Activated CD8-positive, alpha-beta T cell treated with anti-CD3 and anti-CD28 coated beads for 36 hours (primary cell): Measurements from ENCODE around the gene FAM219A. TPM values are rescaled to one million over a fixed set of nuclear protein-coding genes. Genes with fewer than 3 reads are reported as not detected.
A peak's percentile ranks its signal among the peaks of the same experiment; 100 is the strongest.

Experiments
- ATAC-seq: fragments of 200-7000 bp; cut with Tn5 transposase; one replicate; pipeline ENCODE4 v1.10.0; 2021; ENCODE audit warnings: mild to moderate bottlenecking, moderate library complexity
- CTCF ChIA-PET: fragments of 350-600 bp; sonication (Branson Sonifier 250); formaldehyde crosslinking; loops from one replicate; lab custom pipeline; 2021; ENCODE audit warnings: antibody characterized with exemption; lab: Charles Lee
- POLR2A ChIA-PET: fragments of 350-600 bp; sonication (Branson Sonifier 250); formaldehyde crosslinking; loops from one replicate; lab custom pipeline; 2021; ENCODE audit warnings: antibody characterized with exemption; lab: Charles Lee
- DNase-seq: peaks from one replicate; pipeline ENCODE4 v3.0.0-alpha.2; 2020
- H3K27ac Mint-ChIP-seq: one replicate; pipeline ENCODE4 v1.8.0; 2021; ENCODE audit warnings: mild to moderate bottlenecking, mixed read lengths
- H3K27me3 Mint-ChIP-seq: one replicate; pipeline ENCODE4 v1.8.0; 2021; ENCODE audit warnings: mixed read lengths
- H3K36me3 Mint-ChIP-seq: one replicate; pipeline ENCODE4 v1.8.0; 2021; ENCODE audit warnings: low read depth, mixed read lengths
- H3K4me1 Mint-ChIP-seq: one replicate; pipeline ENCODE4 v1.8.0; 2021; ENCODE audit warnings: low read depth, mixed read lengths
- H3K4me3 Mint-ChIP-seq: one replicate; pipeline ENCODE4 v1.8.0; 2021; ENCODE audit warnings: mild to moderate bottlenecking, moderate library complexity, mixed read lengths
- H3K9me3 Mint-ChIP-seq: one replicate; pipeline ENCODE4 v1.8.0; 2021; ENCODE audit warnings: mixed read lengths
- CTCF ChIP-seq: fragments of 200-600 bp; IDR thresholded peaks from one replicate; pipeline ENCODE4 v1.8.0; 2022; ENCODE audit warnings: antibody characterized with exemption, mild to moderate bottlenecking
- intact Hi-C: fragments of 100-400 bp; cut with micrococcal nuclease; formaldehyde crosslinking; loops from one replicate; pipeline ENCODE4 v1.10.0; 2022
- total RNA-seq, 2 experiments: library from RNA; stranded (reverse); gene quantifications; one replicate each; pipeline ENCODE4 v1.2.3, GENCODE V29; 2021

FAM219A gene
- total RNA-seq, 2 experiments from 2014 or later = 8.2 to 9.2 TPM

- ChIA-PET CTCF (interaction anchor here (0.6 to 4.2 kb wide), 75 partner anchors 9 to 1258 kb away, joined by 3 to 90 read pairs (median 4); partner anchors contain the start of genes CCL21, CNTFR, DNAI1 and ENHO), POLR2A (interaction anchor here (0.7 kb wide), 1 partner anchor 76 kb away, joined by 3 read pairs; no protein-coding TSS in a partner anchor)
- Mint-ChIP-seq H3K27ac (no peak overlapping the region), H3K27me3 (no peaks in the 10 kb centered on the region), H3K4me1 (no peaks in the 10 kb centered on the region), H3K4me3 (no peak overlapping the region), H3K9me3 (no peaks in the 10 kb centered on the region), H3K36me3 (no peaks in the 10 kb centered on the region)
- peak; percentile 100 for TF ChIP-seq CTCF
- intact Hi-C loops = no loop called here
- ATAC-seq (peak; percentile 45), DNase-seq (peak; percentile 69)
Measured at GRCh38 chr9:34403554-34404380, 54.6 kb downstream of the FAM219A start.

- Mint-ChIP-seq H3K4me3 (no peak overlapping the region), H3K9me3 (no peaks in the 10 kb centered on the region), H3K4me1 (no peaks in the 10 kb centered on the region), H3K27ac (no peak overlapping the region), H3K36me3 (no peaks in the 10 kb centered on the region), H3K27me3 (no peaks in the 10 kb centered on the region)
- DNase-seq (no peak), ATAC-seq (no peak)
- intact Hi-C loops = no loop called here
- ChIA-PET CTCF (interaction anchor here (2.0 kb wide), 1 partner anchor 203 kb away, joined by 7 read pairs; no protein-coding TSS in a partner anchor), POLR2A (no interaction called here)
- TF ChIP-seq CTCF = no peak
Measured at GRCh38 chr9:34400686-34401602, 57.4 kb downstream of the FAM219A start.

- ATAC-seq (no peak), DNase-seq (no peak)
- intact Hi-C loops = no loop called here
- TF ChIP-seq CTCF = no peak
- ChIA-PET CTCF (interaction anchor here (2.0 kb wide), 1 partner anchor 204 kb away, joined by 7 read pairs; no protein-coding TSS in a partner anchor), POLR2A (no interaction called here)
- Mint-ChIP-seq H3K27ac (no peak overlapping the region), H3K4me1 (no peaks in the 10 kb centered on the region), H3K27me3 (no peaks in the 10 kb centered on the region), H3K36me3 (no peaks in the 10 kb centered on the region), H3K9me3 (no peaks in the 10 kb centered on the region), H3K4me3 (no peak overlapping the region)
Measured at GRCh38 chr9:34400275-34400674, 58.1 kb downstream of the FAM219A start.

GRCh38 chr9:34399729-34400128 is 58.6 kb downstream of the FAM219A start:
- ChIA-PET POLR2A (no interaction called here), CTCF (interaction anchor here (2.0 kb wide), 1 partner anchor 204 kb away, joined by 7 read pairs; no protein-coding TSS in a partner anchor)
- Mint-ChIP-seq H3K27ac (no peak overlapping the region), H3K27me3 (no peaks in the 10 kb centered on the region), H3K36me3 (no peaks in the 10 kb centered on the region), H3K4me1 (no peaks in the 10 kb centered on the region), H3K4me3 (no peak overlapping the region), H3K9me3 (no peaks in the 10 kb centered on the region)
- ATAC-seq (no peak), DNase-seq (no peak)
- intact Hi-C loops = no loop called here
- TF ChIP-seq CTCF = no peak
